ENCODE measurements around the gene TNKS1BP1.
"Not testable (repeated sequence)": the region's sequence is repeated elsewhere in the genome, so short reads cannot be mapped to it uniquely, and the experiment has no call there.

Gene TNKS1BP1

DNA sequence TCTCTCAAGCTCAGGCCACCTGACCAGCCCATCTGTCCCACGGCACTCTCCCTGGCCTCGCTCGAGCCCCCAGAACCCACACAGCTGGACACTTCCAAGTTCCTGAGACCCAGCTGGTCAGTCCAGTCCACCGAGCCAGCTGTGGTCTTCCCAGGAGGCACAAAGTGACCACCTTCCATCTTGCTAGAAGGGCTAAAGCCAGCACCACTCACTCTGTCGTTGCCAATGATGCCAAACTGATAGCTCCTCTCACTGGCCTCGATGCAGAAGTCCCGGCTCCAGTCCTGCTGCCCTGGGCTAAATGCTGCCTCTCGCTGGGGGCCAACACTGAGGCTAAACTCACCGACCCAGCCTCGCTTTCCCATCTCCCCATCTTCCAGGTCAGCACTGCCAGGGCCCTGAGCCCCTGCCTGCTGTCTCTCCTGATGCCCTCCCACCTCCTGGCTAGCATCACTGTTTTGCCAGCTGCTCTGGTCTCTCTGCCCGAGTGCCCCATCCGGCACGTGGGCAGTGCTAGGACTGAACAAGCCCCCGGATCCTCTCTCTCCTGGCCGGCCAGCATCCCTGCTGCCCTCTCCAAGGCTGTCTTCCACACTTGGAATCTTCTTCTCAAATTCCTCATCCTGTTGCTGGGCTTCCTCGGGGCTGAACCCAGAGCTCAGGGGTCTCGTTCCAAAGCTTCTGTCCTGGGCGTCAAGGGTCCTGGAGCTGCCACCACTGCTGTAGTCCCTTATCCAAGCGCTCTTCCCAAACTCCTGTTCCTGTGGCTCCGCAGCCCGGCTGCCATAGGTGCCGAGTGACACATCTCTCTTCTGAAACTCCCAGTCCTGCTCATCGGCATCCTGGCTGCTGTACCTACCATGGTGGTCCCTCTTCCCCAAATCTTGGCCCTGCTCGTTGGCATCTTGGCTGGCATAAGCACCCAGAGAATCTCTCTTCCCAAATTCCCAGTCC lies 15.4 kb downstream of the TNKS1BP1 start:
- no peak for DNase-seq

DNA sequence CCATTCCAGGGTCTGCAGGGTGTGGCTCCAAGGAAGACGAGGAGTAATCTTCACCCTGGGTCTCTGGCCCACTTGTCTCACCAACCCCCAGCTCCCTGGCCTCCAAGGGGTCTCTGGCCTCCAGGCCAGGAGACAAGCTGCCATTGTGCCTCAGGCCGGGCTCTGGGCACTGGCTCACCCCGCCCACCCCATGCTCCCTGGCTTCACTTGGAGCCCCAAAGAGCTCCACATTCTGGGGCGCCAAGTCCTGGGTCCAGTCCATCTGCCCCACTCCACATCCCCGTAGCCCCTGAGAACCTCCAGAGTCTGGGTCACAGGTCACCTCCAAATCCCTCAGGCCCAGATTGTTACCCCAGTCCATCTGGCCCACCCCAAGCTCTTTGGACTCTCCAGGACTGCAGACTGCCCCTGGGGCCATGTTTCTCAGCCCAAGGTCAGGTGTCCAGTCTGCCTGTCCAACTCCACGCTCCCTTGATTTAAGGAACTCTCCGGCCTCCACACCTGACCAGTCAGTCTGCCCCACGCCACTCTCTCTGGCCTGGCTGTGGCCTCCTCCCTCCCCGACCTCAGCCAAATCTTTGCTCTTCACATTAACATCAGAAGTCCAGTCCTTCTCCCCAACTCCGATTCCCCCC lies 16.2 kb downstream of the TNKS1BP1 start:
- no peak for DNase-seq

DNA sequence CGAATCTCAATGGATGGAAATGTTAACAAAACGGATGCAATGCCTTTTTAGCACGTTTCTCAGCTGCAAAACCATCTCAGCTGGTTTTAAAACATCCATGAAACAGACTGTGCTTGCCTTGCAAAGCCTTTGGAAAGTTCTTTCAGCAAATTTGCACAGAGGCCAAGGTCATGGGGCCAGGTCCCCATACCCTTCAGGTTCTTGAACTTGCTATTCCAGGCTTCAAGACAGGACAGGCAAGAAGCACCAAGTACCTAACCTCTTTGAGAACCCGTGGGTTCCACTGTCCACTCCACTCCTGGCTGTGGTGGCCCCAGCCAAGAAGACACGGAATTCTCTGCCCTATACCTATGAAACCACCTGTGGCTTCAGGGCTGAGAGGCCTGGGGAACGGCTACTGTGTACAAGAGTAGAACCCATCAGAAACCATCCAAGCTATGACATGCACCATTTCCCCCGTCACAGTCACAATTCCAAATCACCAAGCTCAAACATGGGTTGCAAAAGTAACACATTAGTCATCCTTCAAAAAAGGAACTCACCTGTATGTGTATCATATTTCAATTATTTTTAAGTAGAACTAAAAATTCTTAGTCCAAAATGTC lies 17.0 kb downstream of the TNKS1BP1 start:
- DNase-seq = no peak

- no peak for DNase-seq
Measured at GRCh38 chr11:57306940-57307565, 17.7 kb downstream of the TNKS1BP1 start.

DNA sequence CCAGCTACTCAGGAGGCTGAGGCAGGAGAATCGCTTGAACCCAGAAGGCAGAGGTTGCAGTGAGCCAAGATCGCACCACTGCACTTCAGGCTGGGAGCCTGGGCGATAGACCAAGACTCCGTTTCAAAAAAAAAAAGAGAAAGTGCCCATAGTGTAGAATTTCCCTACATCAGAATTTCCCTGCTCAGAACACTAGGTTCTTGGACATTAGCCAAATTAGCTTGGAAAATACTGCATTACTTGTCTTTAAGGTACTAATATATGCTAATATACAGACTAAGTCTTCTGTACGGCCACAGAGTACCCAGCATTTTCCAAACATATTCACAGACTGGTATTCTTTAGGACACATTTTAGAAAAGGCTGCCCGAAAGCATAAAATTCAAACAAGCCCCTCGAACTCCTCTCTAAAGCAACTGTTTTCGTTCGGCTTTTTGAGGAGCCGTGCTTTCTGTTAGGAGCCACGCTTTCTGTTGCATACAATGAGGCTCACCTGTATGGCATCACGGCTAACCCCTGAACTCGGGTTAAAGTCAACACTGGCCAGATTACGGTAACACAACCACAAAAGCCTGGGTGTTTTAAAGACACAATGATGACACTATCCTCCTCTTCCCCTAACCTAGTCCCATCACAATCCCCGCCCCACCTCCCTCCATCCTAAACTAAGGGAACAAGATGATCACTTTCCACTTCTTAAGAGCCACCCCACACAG lies 18.4 kb downstream of the TNKS1BP1 start:
- DNase-seq = no peak

- no peak for DNase-seq
Measured at GRCh38 chr11:57305523-57305922, 19.2 kb downstream of the TNKS1BP1 start.

DNA sequence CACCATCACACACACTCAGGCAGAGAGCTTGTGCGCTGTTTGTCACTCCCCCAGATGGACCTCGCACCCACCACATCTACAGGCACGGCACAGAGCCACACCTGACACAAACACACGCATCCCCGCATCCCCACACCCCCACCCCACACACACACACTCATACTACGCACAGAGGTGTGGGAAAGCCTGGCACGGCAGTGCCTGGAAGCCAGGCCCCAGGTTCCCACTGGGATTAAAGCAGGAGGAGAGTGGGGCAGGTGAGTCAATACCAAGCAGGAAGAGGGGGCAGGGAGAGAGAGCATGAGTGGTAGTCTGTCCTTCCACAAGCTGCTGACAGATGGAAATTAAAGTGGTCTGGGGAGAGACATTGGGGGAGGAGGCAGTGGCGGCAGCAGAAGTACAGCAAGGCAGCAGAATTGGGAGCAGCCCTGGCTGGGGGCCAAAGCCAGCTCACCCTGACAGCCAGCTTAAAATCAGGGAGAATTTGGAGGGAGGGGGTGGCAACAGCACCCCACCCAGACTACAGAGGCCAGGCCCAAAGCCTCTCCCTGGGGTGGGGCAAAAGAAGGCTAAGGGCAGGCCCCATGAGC lies 20.7 kb downstream of the TNKS1BP1 start:
- DNase-seq = peak; percentile 62

GRCh38 chr11:57303280-57303989 lies 21.3 kb downstream of the TNKS1BP1 start:
- no peak for DNase-seq

DNA sequence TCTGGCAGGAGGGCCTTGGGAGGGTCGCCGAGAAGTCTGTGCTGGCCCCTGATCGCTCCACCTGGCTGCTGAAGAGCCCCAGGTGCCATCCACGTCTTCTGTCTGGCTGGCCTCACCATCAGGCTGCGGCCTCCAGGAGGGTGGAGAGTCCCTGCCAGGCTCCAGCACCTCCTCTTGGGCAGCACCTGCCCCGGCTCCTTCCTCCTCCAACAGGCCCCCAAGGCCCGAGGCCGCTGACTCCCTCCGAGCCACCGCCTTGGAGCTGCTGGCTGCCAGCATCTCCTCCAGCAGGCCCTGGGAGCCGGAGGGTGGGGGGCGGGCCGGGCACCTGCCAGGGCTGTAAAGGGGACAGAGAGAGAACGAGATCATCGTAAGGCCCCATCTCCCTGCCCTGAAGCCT lies 22.3 kb downstream of the TNKS1BP1 start:
- DNase-seq = no peak

DNA sequence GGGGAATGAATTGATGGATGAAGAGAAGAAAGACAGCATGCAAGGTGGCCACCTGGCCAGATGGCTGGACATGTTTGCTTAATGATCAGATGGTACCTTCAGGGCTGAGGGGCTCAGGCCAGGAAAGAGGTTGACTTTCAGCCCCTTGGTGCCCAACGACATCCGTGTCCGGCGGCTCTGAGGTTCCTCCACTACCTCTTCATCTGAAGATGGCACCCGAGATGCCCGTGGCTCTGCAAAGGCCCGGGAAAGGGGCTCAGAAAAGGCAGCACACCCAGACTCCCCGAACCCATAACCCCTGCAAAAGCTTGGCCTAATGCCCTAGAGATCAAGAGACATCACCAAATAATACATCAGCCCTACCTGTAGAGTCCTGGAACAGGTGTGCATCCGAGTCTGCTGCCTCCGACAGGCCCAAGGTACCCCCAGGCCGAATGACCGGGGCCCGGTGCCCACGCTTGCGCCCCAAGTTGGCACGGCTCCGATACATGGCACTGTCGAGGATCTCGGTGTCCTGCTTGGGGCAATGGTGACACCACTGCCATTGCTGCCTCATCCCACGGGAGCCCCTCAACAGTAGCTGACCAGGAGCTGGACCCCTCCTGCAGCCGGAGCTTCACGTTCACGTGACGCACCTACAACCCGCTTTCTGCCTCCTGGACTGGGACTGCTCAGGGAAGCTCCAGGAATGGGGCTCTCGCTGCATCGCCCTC lies 22.9 kb downstream of the TNKS1BP1 start:
- no peak for DNase-seq

DNA sequence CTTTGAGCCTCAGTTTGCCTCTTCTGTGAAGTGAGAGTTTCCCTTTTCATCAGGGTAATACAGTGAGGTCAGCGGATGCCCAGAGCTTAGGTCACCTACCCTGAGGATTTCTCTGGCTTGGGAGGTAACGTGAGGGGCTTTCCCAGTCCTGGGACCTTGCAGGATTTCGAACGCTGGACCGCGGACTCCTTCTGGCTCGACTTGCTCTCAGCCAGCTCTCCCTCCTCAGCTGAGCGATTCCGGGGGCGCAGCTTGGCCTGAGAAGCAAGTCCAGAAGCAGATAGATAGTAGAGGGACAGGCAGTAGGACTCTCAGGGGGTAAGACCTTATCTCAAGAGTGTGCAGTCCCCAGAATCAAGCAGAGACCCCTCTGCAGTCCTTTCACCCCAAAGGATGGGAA lies 24.0 kb downstream of the TNKS1BP1 start:
- no peak for DNase-seq

DNA sequence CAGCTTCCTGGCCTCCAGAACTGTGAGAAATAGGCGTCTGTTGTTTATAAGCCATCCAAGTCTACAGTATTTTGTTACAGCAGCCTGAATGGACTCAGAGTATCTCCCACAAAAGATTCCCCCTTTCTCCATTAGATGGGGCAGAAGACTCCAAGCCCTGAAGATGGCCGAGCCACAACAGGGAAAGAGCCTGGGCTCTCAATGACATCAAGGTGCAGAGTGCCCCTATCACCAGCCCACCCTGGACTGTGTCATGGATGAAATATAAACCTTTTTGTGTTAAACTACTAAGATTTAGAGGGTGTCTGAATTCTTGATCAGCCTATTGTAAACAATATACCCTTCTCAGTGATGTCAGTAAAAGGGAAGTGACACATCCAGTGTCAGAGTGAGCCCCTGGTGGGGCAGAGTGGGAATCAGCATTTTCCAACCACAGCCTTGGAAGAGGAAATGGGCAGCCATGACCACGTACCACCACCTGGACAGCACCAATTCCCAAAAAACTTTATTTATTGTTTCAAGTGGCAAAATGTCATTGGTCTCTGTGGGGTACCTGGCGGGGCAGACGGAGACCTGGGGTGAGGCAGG lies 25.5 kb downstream of the TNKS1BP1 start:
- no peak for DNase-seq

DNA sequence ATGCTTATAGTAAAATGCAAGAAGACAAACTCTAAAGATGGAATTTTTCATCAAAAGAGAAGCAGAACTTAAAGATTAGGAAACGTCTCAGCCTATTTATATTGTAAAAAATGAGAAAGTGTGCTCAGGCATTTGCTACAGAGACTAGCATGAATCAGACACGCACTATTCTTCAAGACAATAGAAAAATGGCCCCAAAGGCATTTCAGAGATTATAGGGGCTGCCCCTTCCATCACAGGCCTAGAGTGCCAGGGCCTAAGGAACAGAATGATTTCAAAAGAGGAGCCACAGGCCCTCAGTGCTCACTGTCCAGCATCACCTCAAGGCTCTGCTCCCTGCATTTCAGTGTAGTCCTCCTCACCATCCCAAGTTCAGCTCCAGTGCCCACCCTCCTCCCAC lies 27.5 kb downstream of the TNKS1BP1 start:
- DNase-seq = no peak

DNA sequence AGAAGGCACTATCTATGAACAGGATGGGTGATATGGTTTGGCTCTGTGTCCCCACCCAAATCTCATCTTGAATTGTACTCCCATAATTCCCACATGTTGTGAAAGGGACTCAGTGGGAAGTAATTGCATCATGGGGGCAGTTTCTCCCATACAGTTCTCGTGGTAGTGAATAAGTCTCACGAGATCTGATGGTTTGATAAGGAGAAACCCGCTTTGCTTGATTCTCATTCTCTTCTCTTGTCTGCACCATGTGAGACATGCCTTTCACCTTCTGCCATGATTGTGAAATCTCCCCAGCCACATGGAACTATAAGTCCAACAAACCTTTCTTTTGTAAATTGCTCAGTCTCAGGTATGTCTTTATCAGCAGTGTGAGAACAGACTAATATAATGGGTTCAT lies 28.5 kb downstream of the TNKS1BP1 start:
- DNase-seq = not testable (repeated sequence)

- no peak for DNase-seq
Measured at GRCh38 chr11:57294225-57295131, 30.3 kb downstream of the TNKS1BP1 start.

GRCh38 chr11:57290288-57290687 lies 34.5 kb downstream of the TNKS1BP1 start:
- no peak for DNase-seq

GRCh38 chr11:57288771-57289579 lies 35.8 kb downstream of the TNKS1BP1 start:
- no peak for DNase-seq

- DNase-seq = no peak
Measured at GRCh38 chr11:57287884-57288283, 36.9 kb downstream of the TNKS1BP1 start.
